ENCODE measurements around the gene ACSM3.
A peak's percentile ranks its signal among the peaks of the same experiment; 100 is the strongest.

Gene ACSM3

GRCh38 chr16:20734782-20735181, 29.0 kb upstream of the ACSM3 start:
- in situ Hi-C loops (cut with MboI; ENCODE audit: low sequenced_read_pairs, unreplicated experiment), result no loop called here
- TF ChIP-seq CTCF (IDR thresholded peaks at IDR 0.05; ENCODE audit: borderline replicate concordance, control extremely low read depth, extremely low read depth, insufficient read depth, missing control alignments), result no peak
- DNase-seq (ENCODE audit: low spot score), result no peak

GRCh38 chr16:20735490-20735889, 28.3 kb upstream of the ACSM3 start:
- in situ Hi-C loops (cut with MboI; ENCODE audit: low sequenced_read_pairs, unreplicated experiment), result no loop called here
- DNase-seq (ENCODE audit: low spot score), result no peak
- no peak for TF ChIP-seq CTCF (IDR thresholded peaks at IDR 0.05; ENCODE audit: borderline replicate concordance, control extremely low read depth, extremely low read depth, insufficient read depth, missing control alignments)

DNA sequence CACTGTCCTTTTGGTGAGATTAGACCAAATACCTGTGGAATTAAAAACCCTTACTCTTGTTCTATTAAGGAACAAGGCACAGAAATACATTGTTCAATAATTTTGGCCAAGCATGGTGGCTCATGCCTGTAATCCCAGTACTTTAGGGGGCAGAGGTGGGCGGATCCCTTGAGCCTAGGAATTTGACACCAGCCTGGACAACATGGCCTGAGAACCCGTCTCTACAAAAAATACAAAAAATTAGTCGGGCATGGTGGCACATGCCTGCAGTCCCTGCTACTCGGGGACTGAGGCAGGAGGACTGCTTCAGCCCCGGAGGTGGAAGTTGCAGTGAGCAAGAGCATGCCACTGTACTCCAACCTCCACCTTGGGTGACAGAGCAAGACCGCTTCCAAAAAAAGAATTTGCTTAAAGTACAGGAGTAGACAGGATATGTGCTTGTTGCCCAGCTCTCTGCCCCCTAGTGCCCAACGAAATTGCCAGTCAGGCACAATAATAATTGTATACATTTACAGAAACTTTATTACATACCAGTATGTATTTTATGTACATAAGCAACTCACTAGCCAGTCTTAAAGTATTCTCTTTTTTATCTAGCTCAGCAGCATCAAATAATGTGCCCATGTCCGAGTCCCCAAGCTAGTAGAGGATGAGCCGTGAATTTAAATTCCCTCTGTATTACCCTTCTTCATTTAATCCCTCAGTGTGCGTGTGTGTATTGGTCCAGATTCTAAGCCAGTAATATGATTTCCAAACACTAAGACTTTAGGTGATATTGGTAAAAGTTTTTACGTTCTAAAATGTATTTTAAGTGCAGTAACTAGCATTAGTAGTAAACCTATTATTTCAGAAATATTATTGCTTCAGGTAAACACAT, 23.6 kb upstream of the ACSM3 start:
- peak; percentile 34 for TF ChIP-seq CTCF (IDR thresholded peaks at IDR 0.05; ENCODE audit: borderline replicate concordance, control extremely low read depth, extremely low read depth, insufficient read depth, missing control alignments)
- in situ Hi-C loops (cut with MboI; ENCODE audit: low sequenced_read_pairs, unreplicated experiment), result no loop called here
- no peak for DNase-seq (ENCODE audit: low spot score)

DNA sequence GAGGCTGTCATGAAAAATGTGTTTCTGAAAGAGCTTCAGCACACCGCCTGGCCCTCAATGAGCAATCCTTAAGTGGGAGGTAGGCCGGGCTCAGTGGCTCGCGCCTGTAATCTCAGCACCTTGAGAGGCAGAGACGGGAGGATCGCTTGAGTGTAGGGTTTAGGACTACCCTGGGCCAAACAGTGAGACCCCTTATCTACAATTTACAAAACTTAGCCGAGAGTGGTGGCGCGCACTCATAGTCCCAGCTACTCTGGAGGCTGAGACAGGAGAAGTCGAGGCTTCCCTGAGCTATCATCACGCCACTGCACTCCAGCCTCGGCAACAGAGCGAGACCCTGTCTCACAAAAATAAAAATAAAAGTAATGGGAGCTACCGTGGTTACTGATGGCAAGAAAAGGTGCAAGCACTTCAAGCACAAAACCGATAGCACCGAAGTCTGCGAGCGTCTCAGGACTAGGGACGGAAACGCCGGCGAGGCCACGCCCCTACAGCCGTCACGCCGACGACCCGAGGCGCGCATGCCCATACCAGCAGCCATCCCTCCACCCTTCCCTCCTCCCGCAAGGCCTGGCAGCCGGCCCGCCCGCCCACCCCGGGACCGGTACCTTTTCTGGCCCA, 22.8 kb upstream of the ACSM3 start:
- in situ Hi-C loops (cut with MboI; ENCODE audit: low sequenced_read_pairs, unreplicated experiment), result no loop called here
- DNase-seq (ENCODE audit: low spot score), result peak; percentile 91
- no peak for TF ChIP-seq CTCF (IDR thresholded peaks at IDR 0.05; ENCODE audit: borderline replicate concordance, control extremely low read depth, extremely low read depth, insufficient read depth, missing control alignments)

DNA sequence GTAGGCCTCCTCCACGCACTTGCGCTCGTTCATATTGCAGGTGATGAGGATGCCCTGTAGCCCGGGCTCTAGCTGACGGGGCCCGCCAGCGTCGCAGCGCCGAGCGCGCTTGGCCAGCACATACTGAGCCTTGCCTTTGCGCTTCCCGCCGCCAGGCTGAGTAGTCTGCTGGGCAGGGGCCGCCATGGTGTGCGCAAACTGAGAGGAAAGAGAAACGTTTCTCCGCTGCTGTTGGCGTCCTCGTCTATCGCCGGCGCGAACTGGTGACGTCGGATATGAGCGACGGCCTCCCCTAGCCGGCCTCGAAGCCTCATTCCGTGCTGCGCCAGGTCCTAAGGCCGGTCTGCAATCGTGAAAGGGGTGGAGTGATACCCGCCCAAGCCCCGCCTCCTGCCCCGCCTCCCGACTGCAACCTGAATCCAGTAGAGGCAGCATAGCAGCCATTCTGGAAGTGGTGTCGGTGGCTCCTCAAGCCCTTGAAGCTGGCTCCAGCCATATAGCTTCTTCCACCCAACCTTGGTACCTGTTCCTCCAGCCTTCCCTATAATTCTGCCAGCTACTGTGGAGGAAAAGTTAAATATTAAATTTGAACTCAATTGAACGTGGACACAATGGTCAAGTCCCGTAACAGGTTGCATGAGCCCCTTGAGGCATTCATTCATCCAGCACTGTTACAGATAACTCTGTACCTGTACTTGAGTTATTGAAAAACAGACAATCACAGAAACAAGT, 22.1 kb upstream of the ACSM3 start, which contains the start of gene THUMPD1:
Gene THUMPD1, minus strand, starts transcription at position 265 of the 732 bp plus-strand sequence. Its CDS starts 79 bp downstream, at position 186.
- DNase-seq (ENCODE audit: low spot score), result peak; percentile 98
- in situ Hi-C loops (cut with MboI; ENCODE audit: low sequenced_read_pairs, unreplicated experiment), result no loop called here
- no peak for TF ChIP-seq CTCF (IDR thresholded peaks at IDR 0.05; ENCODE audit: borderline replicate concordance, control extremely low read depth, extremely low read depth, insufficient read depth, missing control alignments)

- in situ Hi-C loops (cut with MboI; ENCODE audit: low sequenced_read_pairs, unreplicated experiment), result no loop called here
- DNase-seq (ENCODE audit: low spot score), result no peak
- TF ChIP-seq CTCF (IDR thresholded peaks at IDR 0.05; ENCODE audit: borderline replicate concordance, control extremely low read depth, extremely low read depth, insufficient read depth, missing control alignments), result no peak
Observed at GRCh38 chr16:20743591-20743990, 20.2 kb upstream of the ACSM3 start.
